ENCODE data around the gene PIGQ.
A peak's percentile ranks its signal among the peaks of the same experiment; 100 is the strongest.

PIGQ gene

DNA sequence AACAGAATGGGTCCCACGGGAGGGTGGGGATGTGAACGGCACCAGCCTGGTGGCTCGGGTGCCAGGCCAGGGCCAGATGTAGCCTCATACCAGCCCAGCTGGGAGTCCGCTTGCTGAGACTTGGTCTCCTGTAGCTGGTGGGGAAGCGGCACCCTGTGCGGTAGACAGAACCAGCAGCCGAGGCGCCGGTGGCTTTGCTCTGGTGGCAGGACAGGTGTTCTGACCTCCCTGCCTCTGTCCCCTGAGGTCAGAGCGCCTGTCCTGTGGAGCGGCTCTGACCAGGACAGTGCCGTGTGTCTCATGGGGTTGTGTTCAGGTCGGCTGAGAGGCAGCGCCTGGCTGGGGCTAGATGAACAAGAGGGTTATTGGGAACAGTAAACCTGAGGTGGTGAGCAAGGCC, 40.2 kb downstream of the PIGQ start (continued):
- TF ChIP-seq, protein P1, sequence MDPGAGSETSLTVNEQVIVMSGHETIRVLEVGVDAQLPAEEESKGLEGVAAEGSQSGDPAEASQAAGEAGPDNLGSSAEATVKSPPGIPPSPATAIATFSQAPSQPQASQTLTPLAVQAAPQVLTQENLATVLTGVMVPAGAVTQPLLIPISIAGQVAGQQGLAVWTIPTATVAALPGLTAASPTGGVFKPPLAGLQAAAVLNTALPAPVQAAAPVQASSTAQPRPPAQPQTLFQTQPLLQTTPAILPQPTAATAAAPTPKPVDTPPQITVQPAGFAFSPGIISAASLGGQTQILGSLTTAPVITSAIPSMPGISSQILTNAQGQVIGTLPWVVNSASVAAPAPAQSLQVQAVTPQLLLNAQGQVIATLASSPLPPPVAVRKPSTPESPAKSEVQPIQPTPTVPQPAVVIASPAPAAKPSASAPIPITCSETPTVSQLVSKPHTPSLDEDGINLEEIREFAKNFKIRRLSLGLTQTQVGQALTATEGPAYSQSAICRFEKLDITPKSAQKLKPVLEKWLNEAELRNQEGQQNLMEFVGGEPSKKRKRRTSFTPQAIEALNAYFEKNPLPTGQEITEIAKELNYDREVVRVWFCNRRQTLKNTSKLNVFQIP (CRISPR knock-in tag; IDR thresholded peaks at IDR 0.05; ENCODE audit: borderline replicate concordance, low read depth): no peak
- TF ChIP-seq ZFP3 (CRISPR knock-in tag; IDR thresholded peaks at IDR 0.05): no peak

DNA sequence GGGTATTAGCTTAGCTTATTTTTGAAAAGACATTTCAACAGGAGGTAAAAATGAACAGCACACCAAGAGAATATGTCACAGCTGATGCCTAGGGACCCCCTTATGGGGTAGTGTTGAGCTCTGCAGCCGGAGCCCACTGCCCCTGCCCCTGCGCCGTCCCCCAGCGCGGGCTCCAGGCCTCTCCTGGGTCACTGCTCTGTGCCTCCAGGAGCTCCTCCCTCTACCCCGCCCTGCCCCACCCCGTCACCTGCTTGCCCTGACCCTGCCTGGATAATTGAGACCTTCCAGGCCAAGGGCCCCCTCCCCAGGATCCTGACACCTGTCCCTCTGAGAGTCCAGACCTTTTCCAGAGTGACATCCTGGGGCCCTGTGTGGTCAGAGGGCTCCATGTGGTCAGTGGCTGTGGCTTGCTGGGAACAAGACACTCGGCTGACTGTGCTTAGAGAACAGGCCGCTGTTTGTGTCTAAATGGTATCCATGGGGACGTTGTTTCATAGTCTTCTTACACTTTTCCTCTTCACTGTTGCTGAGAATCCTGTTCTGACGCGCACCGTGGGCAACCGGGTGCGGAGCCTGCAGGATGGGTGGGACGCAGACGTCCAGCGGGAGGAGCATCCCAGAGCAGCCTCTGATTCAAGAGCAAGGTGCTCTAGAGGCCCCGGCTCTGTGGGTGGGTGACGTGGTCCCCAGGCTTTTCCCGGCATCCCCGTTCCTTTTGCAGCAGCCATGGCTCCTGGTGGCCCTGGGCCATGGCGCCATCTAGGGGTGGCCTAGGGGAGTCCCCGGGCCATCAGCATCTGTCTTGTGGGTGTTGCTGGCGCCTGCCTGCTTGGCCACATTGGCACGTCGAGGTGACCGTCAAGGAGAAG, 41.0 kb downstream of the PIGQ start:
- peak; percentile 60; the same call in 2 of the 3 replicates for ATAC-seq
- no peak for TF ChIP-seq PPARA (CRISPR knock-in tag; IDR thresholded peaks at IDR 0.05; ENCODE audit: borderline replicate concordance)
- TF ChIP-seq, protein P2, sequence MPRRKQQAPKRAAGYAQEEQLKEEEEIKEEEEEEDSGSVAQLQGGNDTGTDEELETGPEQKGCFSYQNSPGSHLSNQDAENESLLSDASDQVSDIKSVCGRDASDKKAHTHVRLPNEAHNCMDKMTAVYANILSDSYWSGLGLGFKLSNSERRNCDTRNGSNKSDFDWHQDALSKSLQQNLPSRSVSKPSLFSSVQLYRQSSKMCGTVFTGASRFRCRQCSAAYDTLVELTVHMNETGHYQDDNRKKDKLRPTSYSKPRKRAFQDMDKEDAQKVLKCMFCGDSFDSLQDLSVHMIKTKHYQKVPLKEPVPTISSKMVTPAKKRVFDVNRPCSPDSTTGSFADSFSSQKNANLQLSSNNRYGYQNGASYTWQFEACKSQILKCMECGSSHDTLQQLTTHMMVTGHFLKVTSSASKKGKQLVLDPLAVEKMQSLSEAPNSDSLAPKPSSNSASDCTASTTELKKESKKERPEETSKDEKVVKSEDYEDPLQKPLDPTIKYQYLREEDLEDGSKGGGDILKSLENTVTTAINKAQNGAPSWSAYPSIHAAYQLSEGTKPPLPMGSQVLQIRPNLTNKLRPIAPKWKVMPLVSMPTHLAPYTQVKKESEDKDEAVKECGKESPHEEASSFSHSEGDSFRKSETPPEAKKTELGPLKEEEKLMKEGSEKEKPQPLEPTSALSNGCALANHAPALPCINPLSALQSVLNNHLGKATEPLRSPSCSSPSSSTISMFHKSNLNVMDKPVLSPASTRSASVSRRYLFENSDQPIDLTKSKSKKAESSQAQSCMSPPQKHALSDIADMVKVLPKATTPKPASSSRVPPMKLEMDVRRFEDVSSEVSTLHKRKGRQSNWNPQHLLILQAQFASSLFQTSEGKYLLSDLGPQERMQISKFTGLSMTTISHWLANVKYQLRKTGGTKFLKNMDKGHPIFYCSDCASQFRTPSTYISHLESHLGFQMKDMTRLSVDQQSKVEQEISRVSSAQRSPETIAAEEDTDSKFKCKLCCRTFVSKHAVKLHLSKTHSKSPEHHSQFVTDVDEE (CRISPR knock-in tag; IDR thresholded peaks at IDR 0.05): no peak
- TF ChIP-seq, protein P3, sequence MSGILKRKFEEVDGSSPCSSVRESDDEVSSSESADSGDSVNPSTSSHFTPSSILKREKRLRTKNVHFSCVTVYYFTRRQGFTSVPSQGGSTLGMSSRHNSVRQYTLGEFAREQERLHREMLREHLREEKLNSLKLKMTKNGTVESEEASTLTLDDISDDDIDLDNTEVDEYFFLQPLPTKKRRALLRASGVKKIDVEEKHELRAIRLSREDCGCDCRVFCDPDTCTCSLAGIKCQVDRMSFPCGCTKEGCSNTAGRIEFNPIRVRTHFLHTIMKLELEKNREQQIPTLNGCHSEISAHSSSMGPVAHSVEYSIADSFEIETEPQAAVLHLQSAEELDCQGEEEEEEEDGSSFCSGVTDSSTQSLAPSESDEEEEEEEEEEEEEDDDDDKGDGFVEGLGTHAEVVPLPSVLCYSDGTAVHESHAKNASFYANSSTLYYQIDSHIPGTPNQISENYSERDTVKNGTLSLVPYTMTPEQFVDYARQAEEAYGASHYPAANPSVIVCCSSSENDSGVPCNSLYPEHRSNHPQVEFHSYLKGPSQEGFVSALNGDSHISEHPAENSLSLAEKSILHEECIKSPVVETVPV (CRISPR knock-in tag; IDR thresholded peaks at IDR 0.05): no peak
- no peak for TF ChIP-seq ZNF8 (CRISPR knock-in tag; IDR thresholded peaks at IDR 0.05)
- TF ChIP-seq BACH2 (CRISPR knock-in tag; IDR thresholded peaks at IDR 0.05; ENCODE audit: borderline replicate concordance): no peak
- no peak for TF ChIP-seq TCF4 (CRISPR knock-in tag; IDR thresholded peaks at IDR 0.05; ENCODE audit: borderline replicate concordance)
- TF ChIP-seq ESRRG (CRISPR knock-in tag; IDR thresholded peaks at IDR 0.05): no peak
- no peak for TF ChIP-seq TOX (CRISPR knock-in tag; IDR thresholded peaks at IDR 0.05; ENCODE audit: borderline replicate concordance)
- TF ChIP-seq, protein P1 (CRISPR knock-in tag; IDR thresholded peaks at IDR 0.05; ENCODE audit: borderline replicate concordance, low read depth): no peak
- TF ChIP-seq ZFP3 (CRISPR knock-in tag; IDR thresholded peaks at IDR 0.05): no peak
- TF ChIP-seq ZC3H10 (CRISPR knock-in tag; IDR thresholded peaks at IDR 0.05): no peak
- no peak for TF ChIP-seq RARB (CRISPR knock-in tag; IDR thresholded peaks at IDR 0.05)
- TF ChIP-seq ZNF70 (CRISPR knock-in tag; IDR thresholded peaks at IDR 0.05): no peak
- TF ChIP-seq ISL1 (CRISPR knock-in tag; IDR thresholded peaks at IDR 0.05): no peak
- no peak for TF ChIP-seq ZFP30 (CRISPR knock-in tag; IDR thresholded peaks at IDR 0.05)
- no peak for TF ChIP-seq ARNTL (CRISPR knock-in tag; IDR thresholded peaks at IDR 0.05; ENCODE audit: borderline replicate concordance, low read depth)
- TF ChIP-seq, protein P4, sequence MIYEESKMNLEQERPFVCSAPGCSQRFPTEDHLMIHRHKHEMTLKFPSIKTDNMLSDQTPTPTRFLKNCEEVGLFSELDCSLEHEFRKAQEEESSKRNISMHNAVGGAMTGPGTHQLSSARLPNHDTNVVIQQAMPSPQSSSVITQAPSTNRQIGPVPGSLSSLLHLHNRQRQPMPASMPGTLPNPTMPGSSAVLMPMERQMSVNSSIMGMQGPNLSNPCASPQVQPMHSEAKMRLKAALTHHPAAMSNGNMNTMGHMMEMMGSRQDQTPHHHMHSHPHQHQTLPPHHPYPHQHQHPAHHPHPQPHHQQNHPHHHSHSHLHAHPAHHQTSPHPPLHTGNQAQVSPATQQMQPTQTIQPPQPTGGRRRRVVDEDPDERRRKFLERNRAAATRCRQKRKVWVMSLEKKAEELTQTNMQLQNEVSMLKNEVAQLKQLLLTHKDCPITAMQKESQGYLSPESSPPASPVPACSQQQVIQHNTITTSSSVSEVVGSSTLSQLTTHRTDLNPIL (CRISPR knock-in tag; IDR thresholded peaks at IDR 0.05; ENCODE audit: low read depth): no peak
- TF ChIP-seq GLIS3 (CRISPR knock-in tag; IDR thresholded peaks at IDR 0.05): no peak

DNA sequence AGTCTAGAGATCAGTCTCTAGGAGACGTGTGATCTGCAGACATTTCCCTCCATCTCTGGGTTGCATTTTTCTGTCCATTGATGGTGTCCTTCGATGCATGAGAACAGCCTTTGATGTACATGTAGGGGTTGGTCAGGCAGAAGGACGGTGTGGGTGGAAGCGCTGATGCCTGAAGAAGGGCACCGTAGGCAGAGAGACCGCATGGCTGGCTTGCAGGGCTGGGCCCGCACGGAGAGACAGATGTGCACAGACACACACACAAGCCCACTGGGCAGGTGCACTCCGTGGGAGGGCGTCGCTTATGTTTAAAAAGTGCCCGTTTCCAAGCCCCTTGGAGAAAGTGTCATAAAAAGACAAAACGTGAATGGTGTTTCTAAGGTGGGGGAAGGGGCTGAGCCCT, 45.4 kb downstream of the PIGQ start:
- no peak for ATAC-seq
- TF ChIP-seq BACH2 (CRISPR knock-in tag; IDR thresholded peaks at IDR 0.05; ENCODE audit: borderline replicate concordance): no peak
- no peak for TF ChIP-seq ZC3H10 (CRISPR knock-in tag; IDR thresholded peaks at IDR 0.05)
- TF ChIP-seq OSR1 (CRISPR knock-in tag; IDR thresholded peaks at IDR 0.05): no peak
- TF ChIP-seq ISL1 (CRISPR knock-in tag; IDR thresholded peaks at IDR 0.05): no peak
